AG09319 (cell line): ENCODE results near the gene CCDC51.

ENCODE experiments used
- DNase-seq: peaks from one replicate; pipeline ENCODE4 v3.0.0-alpha.2; 2010; ENCODE audit warnings: low read depth; ENCODE audit errors: extremely low read depth
- TF ChIP-seq, protein P1 (sequence below): IDR thresholded peaks from 2 replicates; pipeline ENCODE4 v1.5.1; 2011; ENCODE audit warnings: low read depth, mild to moderate bottlenecking, inconsistent platforms, low read length, moderate library complexity

Gene CCDC51

GRCh38 chr3:48428088-48428571, 11.8 kb downstream of the CCDC51 start:
- TF ChIP-seq, protein P1, sequence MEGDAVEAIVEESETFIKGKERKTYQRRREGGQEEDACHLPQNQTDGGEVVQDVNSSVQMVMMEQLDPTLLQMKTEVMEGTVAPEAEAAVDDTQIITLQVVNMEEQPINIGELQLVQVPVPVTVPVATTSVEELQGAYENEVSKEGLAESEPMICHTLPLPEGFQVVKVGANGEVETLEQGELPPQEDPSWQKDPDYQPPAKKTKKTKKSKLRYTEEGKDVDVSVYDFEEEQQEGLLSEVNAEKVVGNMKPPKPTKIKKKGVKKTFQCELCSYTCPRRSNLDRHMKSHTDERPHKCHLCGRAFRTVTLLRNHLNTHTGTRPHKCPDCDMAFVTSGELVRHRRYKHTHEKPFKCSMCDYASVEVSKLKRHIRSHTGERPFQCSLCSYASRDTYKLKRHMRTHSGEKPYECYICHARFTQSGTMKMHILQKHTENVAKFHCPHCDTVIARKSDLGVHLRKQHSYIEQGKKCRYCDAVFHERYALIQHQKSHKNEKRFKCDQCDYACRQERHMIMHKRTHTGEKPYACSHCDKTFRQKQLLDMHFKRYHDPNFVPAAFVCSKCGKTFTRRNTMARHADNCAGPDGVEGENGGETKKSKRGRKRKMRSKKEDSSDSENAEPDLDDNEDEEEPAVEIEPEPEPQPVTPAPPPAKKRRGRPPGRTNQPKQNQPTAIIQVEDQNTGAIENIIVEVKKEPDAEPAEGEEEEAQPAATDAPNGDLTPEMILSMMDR, result no peak

DNA sequence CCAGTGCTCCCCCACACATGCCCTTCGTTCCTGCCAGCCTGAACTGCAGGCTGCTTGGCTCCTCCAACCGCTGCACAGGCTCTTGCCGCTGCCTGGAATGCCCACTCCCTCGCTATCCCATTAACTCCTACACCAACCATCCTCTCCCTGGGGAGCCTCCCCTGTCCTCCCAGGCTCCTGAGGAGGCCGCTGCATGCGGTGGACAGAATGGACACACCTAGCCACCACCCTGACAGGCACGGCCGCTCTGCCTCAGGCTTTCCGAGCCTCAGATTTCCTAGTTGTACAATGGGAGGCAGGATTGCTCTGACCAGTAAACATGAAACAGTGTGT, 12.3 kb downstream of the CCDC51 start:
- TF ChIP-seq, protein P1, result no peak

More at GRCh38 chr3:48428088-48428571, 11.8 kb downstream of the CCDC51 start:
- no peak for DNase-seq

DNA sequence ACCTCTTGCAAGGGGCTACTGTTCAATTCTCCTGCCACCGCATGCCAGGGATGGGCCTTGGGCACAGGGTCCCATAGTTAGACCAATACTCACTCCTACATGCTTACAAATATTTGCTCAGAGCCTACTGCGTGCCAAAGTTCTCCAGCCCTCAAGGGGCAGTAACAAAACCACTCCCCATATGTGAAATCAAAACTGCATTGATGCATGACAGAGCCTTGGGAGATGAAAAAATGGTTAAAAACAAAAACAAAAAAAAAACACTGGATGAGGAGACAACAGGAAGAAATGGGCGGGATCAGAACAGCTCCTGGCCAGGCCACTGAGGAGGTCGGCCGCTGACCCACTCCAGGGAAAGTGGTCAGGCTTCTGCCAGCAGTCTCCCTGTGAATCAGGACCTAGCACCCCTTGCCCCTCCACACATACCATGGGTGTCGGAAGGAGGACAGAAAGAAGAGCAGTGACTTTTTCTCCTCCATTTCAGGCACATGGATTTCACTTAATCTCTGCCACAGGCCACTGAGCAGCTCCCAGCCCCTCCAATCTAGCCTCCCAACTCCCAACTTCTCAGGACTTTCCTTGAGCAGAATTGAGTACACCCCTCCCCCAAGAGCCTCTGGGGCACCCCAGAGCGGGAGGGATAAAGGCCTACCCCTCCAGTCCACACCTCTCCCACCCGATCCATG, 12.8 kb downstream of the CCDC51 start:
- DNase-seq, result no peak
- TF ChIP-seq, protein P1, result no peak

More for the DNA sequence above, 12.3 kb downstream of the CCDC51 start:
- no peak for DNase-seq

DNA sequence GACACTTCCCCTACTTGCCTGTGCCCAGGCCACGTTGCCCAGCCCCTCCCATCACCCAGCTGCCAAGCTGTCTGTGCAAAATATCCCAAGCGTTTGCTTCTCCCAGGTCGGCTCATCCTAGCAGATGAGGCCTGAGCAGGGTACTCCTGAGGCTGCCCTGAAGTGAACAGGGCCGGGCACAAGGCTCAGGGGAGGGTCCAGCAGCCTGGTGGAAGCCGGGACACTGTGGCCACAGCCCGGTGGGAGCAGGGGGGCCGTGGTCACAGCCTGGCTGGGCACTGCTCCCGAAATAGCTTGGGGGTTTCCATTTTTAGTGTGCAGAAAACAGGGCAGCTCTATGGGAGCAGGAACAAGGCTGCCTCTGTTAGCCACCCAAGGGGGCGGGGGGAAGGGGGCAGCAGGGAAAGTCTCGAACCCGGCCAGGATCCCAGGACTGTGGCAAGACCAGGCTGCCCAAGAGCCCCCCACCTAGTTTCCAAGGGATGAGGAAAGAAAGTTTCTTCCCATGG, 13.5 kb downstream of the CCDC51 start:
- TF ChIP-seq, protein P1, result no peak
- no peak for DNase-seq

DNA sequence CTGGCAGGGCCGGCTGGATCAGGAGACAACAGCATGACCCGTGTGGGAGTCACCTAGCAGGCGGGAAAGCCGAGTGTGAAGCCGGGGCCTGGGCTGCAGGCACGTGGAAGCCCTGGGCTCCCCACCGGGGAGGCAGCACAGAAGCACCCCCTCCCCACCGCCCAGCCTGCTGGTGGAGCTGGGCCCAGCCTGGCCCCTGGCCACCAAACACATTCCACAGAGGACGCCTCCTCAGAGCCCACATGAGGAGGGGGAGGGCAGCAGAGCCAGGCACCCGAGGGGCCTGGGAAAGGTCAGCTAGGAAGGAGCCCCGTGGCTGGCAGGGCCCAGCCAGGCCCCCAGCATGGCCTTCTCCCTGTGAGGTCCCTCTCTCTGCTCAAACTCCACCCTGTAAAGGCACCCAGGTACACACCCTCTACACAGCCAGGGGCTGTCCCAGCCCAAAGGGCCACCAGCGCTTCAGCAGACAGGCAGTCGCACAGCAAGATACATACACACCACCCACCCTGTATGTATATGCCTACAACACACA, 14.6 kb downstream of the CCDC51 start:
- no peak for DNase-seq
- TF ChIP-seq, protein P1, result no peak

DNA sequence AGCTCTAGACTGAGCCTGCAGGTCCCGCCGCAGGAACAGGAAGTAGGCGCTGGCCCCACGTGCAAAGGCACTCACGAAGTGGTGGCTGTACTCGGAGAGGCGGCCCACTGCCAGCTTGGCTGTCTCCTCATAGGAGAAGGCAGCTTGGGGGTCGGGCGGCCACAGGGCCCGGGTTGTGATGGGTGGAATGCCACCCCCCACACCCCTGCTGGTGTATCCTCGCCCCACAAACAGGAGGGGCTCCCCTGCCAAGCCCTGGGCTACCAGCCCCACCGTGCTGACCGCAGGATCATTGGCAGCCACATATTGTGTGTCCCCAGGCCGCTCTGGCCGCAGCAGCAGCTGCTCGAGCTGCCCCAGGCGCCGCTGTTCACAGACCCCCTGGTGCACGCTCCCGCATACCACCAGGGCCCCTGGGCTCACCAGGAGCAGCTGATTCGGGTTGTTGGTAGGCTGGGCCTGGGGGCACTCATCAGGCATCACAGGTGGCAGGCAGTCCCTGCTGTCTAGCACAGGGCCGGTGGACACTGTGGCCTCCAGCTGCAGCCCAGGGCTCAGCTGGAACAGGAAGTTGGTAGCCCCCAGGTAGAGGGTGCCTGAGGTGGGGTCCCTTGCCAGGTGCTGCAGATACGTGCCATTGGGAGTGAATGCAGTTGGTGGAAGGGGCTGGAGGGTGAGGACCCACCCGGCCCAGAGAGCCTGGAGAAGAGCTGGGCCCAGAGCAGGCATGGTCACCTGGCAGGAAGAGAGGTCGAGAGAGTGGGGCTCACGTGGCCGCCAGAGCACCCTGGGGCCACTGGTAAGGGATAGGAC, 15.8 kb downstream of the CCDC51 start:
- TF ChIP-seq, protein P1, result no peak
- DNase-seq, result no peak
